ENCODE measurements around the gene ZNF577. TPM values are rescaled to one million over a fixed set of nuclear protein-coding genes. Genes with fewer than 3 reads are reported as not detected.
"Not testable (repeated sequence)": the region's sequence is repeated elsewhere in the genome, so short reads cannot be mapped to it uniquely, and the experiment has no call there.

ZNF577 gene
- 16.8 TPM for total RNA-seq

GRCh38 chr19:51887522-51888498 lies at the start of gene ZNF577:
Gene ZNF577 (minus strand): TSS chr19:51887951. CDS start chr19:51880382, 7,569 bp downstream.
- peak; percentile 96 for DNase-seq (ENCODE audit: low spot score)

DNA sequence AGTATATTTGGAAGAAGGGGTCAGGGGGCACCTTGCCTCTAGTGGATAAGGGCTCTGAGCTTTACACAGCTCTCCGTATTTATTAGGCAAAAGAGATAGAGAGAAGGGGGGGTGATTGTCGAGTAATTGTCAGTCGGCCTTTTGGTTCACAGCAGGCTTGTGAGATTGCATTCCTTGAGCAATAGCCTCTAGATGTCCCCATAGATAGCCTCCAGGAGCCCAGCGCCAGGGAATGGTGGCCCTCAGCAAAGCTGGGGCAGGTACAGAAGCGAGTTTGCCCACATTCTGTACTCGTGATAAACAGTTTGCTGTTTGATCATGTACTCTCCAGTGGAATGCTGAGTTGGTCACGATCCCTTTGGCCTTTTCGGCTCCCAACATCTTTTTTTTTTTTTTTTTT lies 44.2 kb upstream of the ZNF577 start:
- no peak for DNase-seq (ENCODE audit: low spot score)

DNA sequence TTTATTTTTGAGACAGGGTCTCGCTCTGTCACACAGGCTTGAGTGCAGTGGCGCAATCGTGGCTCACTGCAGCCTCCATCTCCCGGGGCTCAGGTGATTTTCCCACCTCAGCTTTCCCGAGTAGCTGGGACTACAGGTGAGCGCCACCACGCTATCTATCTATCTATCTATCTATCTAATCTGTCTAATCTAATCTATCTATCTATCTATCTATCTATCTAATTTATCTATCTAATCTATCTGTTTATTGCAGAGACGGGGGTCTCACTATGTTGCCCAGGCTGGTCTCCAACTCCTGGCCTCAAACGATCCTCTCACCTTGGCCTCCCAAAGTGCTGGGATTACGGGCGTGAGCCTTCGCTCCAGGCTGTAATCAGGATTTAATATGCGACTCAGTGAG lies 40.1 kb upstream of the ZNF577 start:
- no peak for DNase-seq (ENCODE audit: low spot score)

- peak; percentile 92 for DNase-seq (ENCODE audit: low spot score)
These were observed 39.3 kb upstream of the ZNF577 start, which contains the start of gene ZNF613 for GRCh38 chr19:51926784-51927741. Gene ZNF613 (plus strand): TSS chr19:51927472. CDS start chr19:51936221, 8,749 bp downstream.

DNA sequence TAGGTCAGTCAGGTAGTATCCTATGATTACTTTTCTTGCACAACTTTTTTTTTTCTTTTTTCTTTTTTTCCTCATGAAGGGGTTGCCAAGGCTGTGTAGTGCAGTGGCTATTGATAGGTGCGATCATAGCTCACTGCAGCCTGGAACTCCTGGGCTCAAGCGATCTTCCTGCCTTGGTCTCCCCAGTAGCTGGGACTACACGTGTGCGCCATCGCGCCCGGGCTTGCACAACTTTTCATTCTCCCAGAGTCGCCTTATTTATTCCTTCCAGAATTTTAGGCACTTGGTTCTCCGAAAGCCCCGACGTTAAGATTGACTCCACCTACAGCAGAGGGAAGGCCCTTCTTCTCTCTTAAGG lies 38.7 kb upstream of the ZNF577 start:
- DNase-seq (ENCODE audit: low spot score): no peak

DNA sequence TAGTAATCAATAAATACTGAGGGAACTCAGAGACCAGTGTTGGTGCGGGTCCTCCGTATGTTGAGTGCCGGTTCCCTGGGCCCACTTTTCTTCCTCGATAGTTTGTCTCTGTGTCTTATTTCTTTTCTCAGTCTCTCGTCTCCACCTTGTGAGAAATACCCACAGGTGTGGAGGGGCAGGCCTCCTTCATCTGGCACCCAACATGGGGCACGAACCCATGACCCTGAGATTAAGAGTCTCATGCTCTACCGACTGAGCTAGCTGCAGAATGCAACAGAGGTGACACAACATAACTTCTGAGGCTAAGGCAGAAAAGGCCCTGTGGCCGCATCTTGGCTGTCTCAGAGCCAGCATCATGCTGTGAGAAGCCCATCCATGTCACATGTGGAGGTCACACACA lies 34.2 kb upstream of the ZNF577 start:
- DNase-seq (ENCODE audit: low spot score): no peak

DNA sequence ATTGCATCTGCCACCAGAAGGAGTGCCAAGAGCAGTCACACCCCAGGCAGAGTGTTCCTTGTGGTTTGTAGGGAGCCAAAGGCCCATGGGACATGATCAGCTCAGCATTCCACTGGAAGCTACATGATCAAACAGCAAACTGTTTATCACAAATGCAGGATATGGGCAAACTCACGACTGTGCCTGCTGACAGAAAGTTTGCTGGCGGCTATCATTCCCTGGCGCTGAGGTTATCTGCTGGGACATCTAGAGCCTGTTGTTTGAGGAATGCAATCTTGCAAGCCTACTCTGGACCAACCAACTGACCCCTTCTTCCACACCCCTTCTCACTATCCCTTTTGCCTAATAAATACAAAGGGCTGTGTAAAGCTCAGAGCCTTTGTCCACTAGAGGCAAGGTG lies 31.9 kb upstream of the ZNF577 start:
- DNase-seq (ENCODE audit: low spot score): no peak

- no peak for DNase-seq (ENCODE audit: low spot score)
These were observed 28.4 kb upstream of the ZNF577 start for GRCh38 chr19:51916167-51916566.

GRCh38 chr19:51915324-51915867 lies 27.6 kb upstream of the ZNF577 start:
- DNase-seq (ENCODE audit: low spot score): no peak

GRCh38 chr19:51907981-51908380 lies 20.2 kb upstream of the ZNF577 start:
- not testable (repeated sequence) for DNase-seq (ENCODE audit: low spot score)

GRCh38 chr19:51906108-51906507 lies 18.4 kb upstream of the ZNF577 start:
- DNase-seq (ENCODE audit: low spot score): not testable (repeated sequence)

DNA sequence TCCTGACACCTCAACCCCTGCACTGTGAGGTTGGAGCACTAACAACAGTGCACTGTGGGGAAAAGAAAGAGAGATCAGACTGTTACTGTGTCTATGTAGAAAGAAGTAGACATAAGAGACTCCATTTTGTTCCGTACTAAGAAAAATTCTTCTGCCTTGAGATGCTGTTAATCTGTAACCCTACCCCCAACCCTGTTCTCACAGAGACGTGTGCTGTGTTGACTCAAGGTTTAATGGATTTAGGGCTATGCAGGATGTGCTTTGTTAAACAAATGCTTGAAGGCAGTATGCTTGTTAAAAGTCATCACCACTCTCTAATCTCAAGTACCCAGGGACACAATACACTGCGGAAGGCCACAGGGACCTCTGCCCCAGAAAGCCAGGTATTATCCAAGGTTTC lies 17.9 kb upstream of the ZNF577 start:
- DNase-seq (ENCODE audit: low spot score): not testable (repeated sequence)

- no peak for DNase-seq (ENCODE audit: low spot score)
These were observed 17.5 kb upstream of the ZNF577 start for GRCh38 chr19:51905206-51905605.

GRCh38 chr19:51904331-51905165 lies 16.8 kb upstream of the ZNF577 start, which contains the start of gene ZNF649:
Gene ZNF649 (minus strand): TSS chr19:51905017. CDS start chr19:51900107, 4,910 bp downstream.
- peak; percentile 86 for DNase-seq (ENCODE audit: low spot score)

- DNase-seq (ENCODE audit: low spot score): no peak
These were observed 15.4 kb upstream of the ZNF577 start for GRCh38 chr19:51903192-51903591.

DNA sequence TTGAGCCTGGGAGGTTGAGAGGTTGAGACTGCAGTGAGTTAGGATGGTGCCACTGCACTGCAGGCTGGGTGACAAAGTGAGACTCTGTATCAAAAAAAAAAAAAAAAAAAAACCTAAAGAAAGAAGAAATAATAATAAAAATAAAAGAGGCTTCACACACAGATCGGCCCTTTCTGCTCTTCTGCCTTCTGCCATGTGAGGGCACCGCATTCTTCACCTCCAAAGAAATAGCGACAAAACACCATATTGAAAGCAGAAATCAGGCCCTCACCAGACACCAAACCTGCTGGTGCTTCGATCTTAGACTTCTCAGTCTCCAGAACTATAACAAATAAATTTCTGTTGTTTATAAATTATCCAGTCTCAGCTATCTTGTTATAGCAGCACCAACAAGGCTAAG lies 14.1 kb upstream of the ZNF577 start:
- no peak for DNase-seq (ENCODE audit: low spot score)

GRCh38 chr19:51891193-51891747 lies 3.5 kb upstream of the ZNF577 start:
- no peak for DNase-seq (ENCODE audit: low spot score)

GRCh38 chr19:51889934-51890333 lies 2.2 kb upstream of the ZNF577 start:
- no peak for DNase-seq (ENCODE audit: low spot score)

DNA sequence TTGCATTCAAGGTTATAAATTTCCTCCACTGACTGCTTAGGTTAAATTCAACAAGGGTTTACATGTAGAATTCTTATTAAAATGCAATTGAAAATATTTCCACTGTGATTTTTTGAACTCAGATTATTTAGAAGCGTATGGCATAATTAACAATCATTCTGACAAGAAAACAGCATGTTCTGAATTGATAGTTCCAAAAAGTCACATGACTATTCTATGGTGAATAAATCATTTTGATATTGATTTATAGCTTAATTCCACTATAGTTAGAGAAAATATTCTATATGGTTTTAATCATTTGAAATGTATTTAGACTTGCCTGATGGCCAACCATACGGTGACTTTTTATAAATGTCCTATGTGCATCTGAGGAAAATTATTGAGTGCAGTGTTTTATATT lies 3.0 kb downstream of the ZNF577 start:
- DNase-seq (ENCODE audit: low spot score): no peak

DNA sequence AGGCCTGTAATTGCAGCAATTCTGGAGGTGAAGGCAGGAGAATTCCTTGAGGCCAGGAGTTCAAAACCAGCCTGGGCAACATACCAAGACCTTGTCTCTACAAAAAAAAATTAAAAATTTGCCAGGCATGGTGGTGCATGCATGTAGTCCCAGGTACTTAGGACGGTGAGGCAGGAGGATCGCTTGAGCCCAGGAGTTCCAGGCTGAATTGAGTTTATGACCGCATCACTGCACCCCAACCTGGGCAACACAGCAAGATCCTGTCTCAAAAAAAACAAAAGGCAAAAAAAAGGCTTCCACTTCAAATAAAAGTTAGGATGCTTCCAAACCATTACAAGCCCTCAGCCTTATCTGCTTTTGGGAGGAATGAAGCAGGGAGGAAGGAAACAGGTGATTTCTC lies 5.2 kb downstream of the ZNF577 start:
- DNase-seq (ENCODE audit: low spot score): no peak

DNA sequence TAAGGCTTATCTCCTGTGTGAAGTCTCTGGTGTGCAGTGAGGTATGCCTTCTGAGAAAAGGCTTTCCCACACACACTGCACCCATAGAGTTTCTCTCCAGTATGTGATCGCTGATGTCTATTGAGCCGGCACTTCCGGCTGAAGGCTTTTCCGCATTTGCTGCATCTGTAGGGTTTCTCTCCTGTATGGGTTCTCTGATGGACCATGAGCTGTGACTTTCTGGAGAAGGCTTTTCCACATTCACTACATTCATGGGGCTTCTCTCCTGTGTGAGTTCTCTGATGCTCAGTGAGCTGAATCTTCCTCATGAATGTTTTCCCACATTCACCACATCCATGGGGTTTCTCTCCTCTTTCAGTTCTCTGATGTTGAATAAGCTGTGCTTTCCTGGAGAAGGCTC lies 14.7 kb downstream of the ZNF577 start:
- DNase-seq (ENCODE audit: low spot score): no peak

Data from mucosa of gallbladder (tissue), 1 donor.